DOHH2 (cell line): Measurements from ENCODE around the gene CLPX.

ENCODE experiments used
- H3F3A ChIP-seq: fragments of 200-600 bp; sonication (generic), shearing (Covaris generic); 2 replicates; pipeline ENCODE4 v1.6.0; 2016; ENCODE audit warnings: antibody characterized with exemption, mild to moderate bottlenecking; ENCODE audit not compliant: control insufficient read depth, insufficient read depth
- H3K27ac ChIP-seq: fragments of 200-600 bp; sonication (generic); 2 replicates; pipeline ENCODE4 v1.5.1; 2014; ENCODE audit warnings: low read depth, mild to moderate bottlenecking, low read length, moderate library complexity
- H3K27me3 ChIP-seq: fragments of 200-600 bp; sonication (generic); 2 replicates; pipeline ENCODE4 v1.6.1; 2014; ENCODE audit warnings: mild to moderate bottlenecking, low read length, mixed read lengths; ENCODE audit not compliant: control insufficient read depth
- H3K36me3 ChIP-seq: fragments of 200-600 bp; sonication (generic); 2 replicates; pipeline ENCODE4 v1.6.1; 2014; ENCODE audit warnings: mild to moderate bottlenecking, low read length, moderate library complexity, mixed read lengths; ENCODE audit not compliant: control insufficient read depth
- H3K4me1 ChIP-seq: fragments of 200-600 bp; sonication (generic); 2 replicates; pipeline ENCODE4 v1.6.1; 2014; ENCODE audit warnings: mild to moderate bottlenecking, low read length, mixed read lengths; ENCODE audit not compliant: control insufficient read depth
- H3K4me2 ChIP-seq: fragments of 200-600 bp; sonication (generic); 2 replicates; pipeline ENCODE4 v1.6.0; 2014; ENCODE audit warnings: mild to moderate bottlenecking, low read length, moderate library complexity
- H3K4me3 ChIP-seq: fragments of 200-600 bp; sonication (generic); 2 replicates; pipeline ENCODE4 v1.5.1; 2014; ENCODE audit warnings: mild to moderate bottlenecking, low read length, mixed read lengths
- H3K79me2 ChIP-seq: fragments of 200-600 bp; sonication (generic); 2 replicates; pipeline ENCODE4 v1.6.1; 2014; ENCODE audit warnings: mild to moderate bottlenecking, low read length, mixed read lengths; ENCODE audit not compliant: control insufficient read depth
- H3K9me2 ChIP-seq: fragments of 200-600 bp; sonication (generic); replicated peaks from 2 replicates; pipeline ENCODE4 v1.6.1; 2014; ENCODE audit warnings: mild to moderate bottlenecking, low read length, mixed read lengths; ENCODE audit not compliant: control insufficient read depth
- H3K9me3 ChIP-seq: fragments of 200-600 bp; sonication (generic); 2 replicates; pipeline ENCODE4 v1.6.1; 2014; ENCODE audit warnings: antibody characterized with exemption, low read length, mixed read lengths; ENCODE audit not compliant: control insufficient read depth, insufficient read depth
- H4K20me1 ChIP-seq: fragments of 200-600 bp; sonication (generic); 2 replicates; pipeline ENCODE4 v1.6.0; 2014; ENCODE audit warnings: low read depth, mild to moderate bottlenecking, antibody characterized with exemption, low read length, moderate library complexity; ENCODE audit not compliant: control insufficient read depth, insufficient read depth
- CTCF ChIP-seq: fragments of 200-600 bp; sonication (generic); IDR thresholded peaks from one replicate; pipeline ENCODE4 v1.5.1; 2014; ENCODE audit warnings: antibody characterized with exemption, mild to moderate bottlenecking, low read depth, low read length; ENCODE audit not compliant: poor library complexity, severe bottlenecking
- EZH2phosphoT487 ChIP-seq: fragments of 200-600 bp; sonication (generic); IDR thresholded peaks from 2 replicates; pipeline ENCODE4 v1.6.1; 2017; ENCODE audit warnings: borderline replicate concordance, mild to moderate bottlenecking, antibody characterized with exemption, low read length, moderate library complexity, mixed read lengths

Gene CLPX

DNA sequence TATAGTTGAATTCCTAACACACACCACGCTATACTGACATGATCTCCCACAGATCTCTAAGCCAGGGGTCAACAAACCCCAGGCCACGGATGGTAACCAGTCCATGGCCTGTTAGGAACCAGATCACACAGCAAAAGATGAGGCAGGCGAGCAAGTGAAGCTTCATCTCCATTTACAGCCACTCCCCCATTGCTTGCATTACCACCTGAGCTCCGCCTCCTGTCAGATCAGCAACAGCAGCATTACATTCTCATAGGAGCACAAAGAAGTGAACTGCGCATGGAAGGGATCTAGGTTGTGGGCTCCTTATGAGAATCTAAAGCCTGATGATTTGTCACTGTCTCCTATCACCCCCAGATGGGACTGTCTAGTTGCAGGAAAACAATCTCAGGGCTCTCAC is 54.2 kb downstream of the CLPX start:
- Histone ChIP-seq H3K27ac (no peak overlapping the region), H3K4me1 (peaks cover 19% of the 10 kb centered on the region), H3K4me2 (0 out of 2 replicates have a peak overlapping the region, but pooled peaks have one; percentile 7), H3K27me3 (no peaks in the 10 kb centered on the region), H3K36me3 (peaks cover 46% of the 10 kb centered on the region), H3K9me3 (no peaks in the 10 kb centered on the region), H3K4me3 (no peak overlapping the region), H4K20me1 (peaks cover 7% of the 10 kb centered on the region; the same call in 1 of the 2 replicates), H3F3A (no peaks in the 10 kb centered on the region), H3K9me2 (no peaks in the 10 kb centered on the region), H3K79me2 (peaks cover 69% of the 10 kb centered on the region)
- TF ChIP-seq CTCF (no peak), EZH2phosphoT487 (no peak)

DNA sequence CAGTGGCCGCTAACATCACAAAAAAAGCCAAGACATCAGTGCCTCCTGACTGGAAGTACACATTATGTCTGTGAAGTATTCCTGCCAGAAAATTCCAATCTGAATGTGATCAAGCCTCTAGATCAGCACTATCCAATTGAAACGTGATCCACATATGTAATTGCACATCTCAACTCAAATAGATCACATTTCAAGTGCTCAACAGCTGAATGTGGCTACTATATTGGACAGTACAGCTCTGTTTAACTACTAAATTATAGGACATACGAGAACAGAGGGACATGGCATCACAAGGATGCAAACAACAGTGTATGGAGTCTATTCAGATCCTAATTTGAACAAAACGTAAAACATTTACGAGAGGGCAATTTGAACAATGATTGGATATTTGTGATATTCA is 69.6 kb downstream of the CLPX start:
- Histone ChIP-seq H3F3A (peaks cover 10% of the 10 kb centered on the region; the same call in 1 of the 2 replicates), H3K9me2 (no peaks in the 10 kb centered on the region), H3K9me3 (no peaks in the 10 kb centered on the region), H3K4me2 (no peak overlapping the region), H3K27me3 (no peaks in the 10 kb centered on the region), H3K4me3 (no peak overlapping the region), H3K36me3 (peaks cover 67% of the 10 kb centered on the region), H4K20me1 (no peaks in the 10 kb centered on the region), H3K79me2 (no peaks in the 10 kb centered on the region), H3K4me1 (no peaks in the 10 kb centered on the region), H3K27ac (no peak overlapping the region)
- no peak for TF ChIP-seq CTCF

GRCh38 chr15:65115086-65115485 is 70.1 kb downstream of the CLPX start, which contains the start of gene UBAP1L:
UBAP1L (minus strand) TSS chr15:65115200; CDS start chr15:65106215, 8,985 bp downstream.
- Histone ChIP-seq H3K4me3 (no peak within 1 kb of the TSS), H3K27ac (no peak within 1 kb of the TSS), H4K20me1 (no peaks in the 10 kb centered on the region), H3K4me2 (no peak within 1 kb of the TSS), H3K79me2 (no peaks in the 10 kb centered on the region), H3K9me2 (no peaks in the 10 kb centered on the region), H3K27me3 (no peaks in the 10 kb centered on the region), H3F3A (peaks cover 10% of the 10 kb centered on the region; the same call in 1 of the 2 replicates), H3K4me1 (no peaks in the 10 kb centered on the region), H3K9me3 (no peaks in the 10 kb centered on the region), H3K36me3 (peaks cover 64% of the 10 kb centered on the region)
- TF ChIP-seq CTCF (no peak), EZH2phosphoT487 (no peak)
